Upper lobe of left lung (tissue), 6 donors: ENCODE measurements around the gene BTN2A1. TPM values are rescaled to one million over a fixed set of nuclear protein-coding genes. Genes with fewer than 3 reads are reported as not detected.
A peak's percentile ranks its signal among the peaks of the same experiment; 100 is the strongest.
"Not testable (repeated sequence)": the region's sequence is repeated elsewhere in the genome, so short reads cannot be mapped to it uniquely, and the experiment has no call there.

ENCODE experiments used
- ATAC-seq, 2 donors: fragments of 200-7000 bp; cut with Tn5 transposase; one replicate each; pipeline ENCODE4 v1.9.1; 2022; ENCODE audit warnings: mild to moderate bottlenecking in 2 of 2, moderate library complexity in 2 of 2; ENCODE audit not compliant: low FRiP score in 2 of 2
- DNase-seq, 2 donors: peaks; one replicate each; pipeline ENCODE4 v3.0.0-alpha.2; 2019 to 2020
- H3K27ac ChIP-seq, 4 donors: fragments of 200-600 bp; sonication (generic); one replicate each; pipeline ENCODE4 v1.5.1; 2016 to 2019
- H3K27me3 ChIP-seq, 4 donors: fragments of 200-600 bp; sonication (generic); one replicate each; pipeline ENCODE4 v1.5.1; 2017 to 2019
- H3K36me3 ChIP-seq, 4 donors: fragments of 200-600 bp; sonication (generic); one replicate each; pipeline ENCODE4 v1.5.1; 2016 to 2019
- H3K4me1 ChIP-seq, 4 donors: fragments of 200-600 bp; sonication (generic); one replicate each; pipeline ENCODE4 v1.5.1; 2018 to 2019
- H3K4me3 ChIP-seq, 4 donors: fragments of 200-600 bp; sonication (generic); one replicate each; pipeline ENCODE4 v1.5.1; 2017 to 2019; ENCODE audit warnings: mild to moderate bottlenecking in 2 of 4, moderate library complexity in 1 of 4
- H3K9me3 ChIP-seq, 4 donors: fragments of 200-600 bp; sonication (generic); one replicate each; pipeline ENCODE4 v1.5.1; 2018 to 2019
- CTCF ChIP-seq, 6 experiments: fragments of 450-650 bp in 4 of 6; fragments of 200-600 bp in 2 of 6; sonication (generic) in 2 of 6; IDR thresholded peaks; one replicate each; pipeline ENCODE4 v1.5.1; 2016 to 2019; ENCODE audit warnings: antibody characterized with exemption in 6 of 6
- EP300 ChIP-seq, 4 donors: sonication (generic); formaldehyde crosslinking; IDR thresholded peaks; one replicate each; pipeline ENCODE4 v1.5.1; 2017; ENCODE audit warnings: antibody characterized with exemption in 4 of 4, control low read depth in 2 of 4
- POLR2A ChIP-seq, 4 donors: fragments of 450-650 bp; IDR thresholded peaks; one replicate each; pipeline ENCODE4 v1.5.1; 2016 to 2017; ENCODE audit warnings: antibody characterized with exemption in 4 of 4, mild to moderate bottlenecking in 2 of 4
- POLR2AphosphoS5 ChIP-seq, 2 donors: sonication (generic); formaldehyde crosslinking; IDR thresholded peaks; one replicate each; pipeline ENCODE4 v1.5.1; 2017; ENCODE audit warnings: antibody characterized with exemption in 2 of 2
- WGBS, 2 donors: methylation state at CpG; one replicate each; pipeline ENCODE4 v1.1.5; 2017 to 2018; 5-methylcytosine and 5-hydroxymethylcytosine counted together
- total RNA-seq, 6 donors: library from RNA; depleted of rRNA in 4 of 6; stranded (reverse); fragments of >200 nt in 4 of 6; gene quantifications; one replicate each; pipeline versions ENCODE4 v1.1.0 to v1.2.1, GENCODE V29; 2016 to 2021
- donor health status: DM: no; HTN: no; CAD: no; lungs with moderate emphysema.
- donor health status: DM: no; HTN: yes; CAD: no; lungs with severe emphysema.

The BTN2A1 gene
- total RNA-seq, 6 donors from 2014 or later, result 17.2 to 34.6 (median 21.2) TPM

GRCh38 chr6:26428206-26428605 is 29.5 kb upstream of the BTN2A1 start:
- Histone ChIP-seq H3K4me3 (no peak overlapping the region), H3K9me3 (no peaks in the 10 kb centered on the region), H3K4me1 (peaks cover 0 to 15% (median 11%) of the 10 kb centered on the region in 4 donors), H3K27ac (no peak overlapping the region), H3K27me3 (no peaks in the 10 kb centered on the region), H3K36me3 (peaks cover 0 to 57% (median 9%) of the 10 kb centered on the region in 4 donors)
- ATAC-seq (no peak), DNase-seq (no peak)
- 86 to 94% methylated on average over 2 of the region's 2 CpGs for WGBS, 2 donors
- TF ChIP-seq CTCF (IDR thresholded peaks at IDR 0.05) (no peak), EP300 (IDR thresholded peaks at IDR 0.05) (no peak), POLR2A (IDR thresholded peaks at IDR 0.05) (no peak), POLR2AphosphoS5 (IDR thresholded peaks at IDR 0.05) (no peak)

- ATAC-seq (no peak), DNase-seq (no peak)
- no peak overlapping the region for H3K4me3 ChIP-seq
- no peak overlapping the region for H3K27ac ChIP-seq
- H3K27me3 ChIP-seq, result no peaks in the 10 kb centered on the region
- peaks cover 0 to under 1% (median 0%) of the 10 kb centered on the region in 4 donors for H3K4me1 ChIP-seq
- TF ChIP-seq POLR2AphosphoS5 (IDR thresholded peaks at IDR 0.05), result no peak
- TF ChIP-seq EP300 (IDR thresholded peaks at IDR 0.05), result no peak
- TF ChIP-seq POLR2A (IDR thresholded peaks at IDR 0.05), result no peak
- no peak for TF ChIP-seq CTCF (IDR thresholded peaks at IDR 0.05)
- peaks cover 0 to 3% (median 0%) of the 10 kb centered on the region in 4 donors for H3K9me3 ChIP-seq
- WGBS, 2 donors, result 77 to 82% methylated on average over 5 of the region's 5 CpGs
- H3K36me3 ChIP-seq, result peaks cover 0 to 57% (median 9%) of the 10 kb centered on the region in 4 donors
These were observed 27.0 kb upstream of the BTN2A1 start for GRCh38 chr6:26430787-26431186.

- H3K27me3 ChIP-seq, result no peaks in the 10 kb centered on the region
- H3K27ac ChIP-seq, result no peak overlapping the region
- no peak for TF ChIP-seq POLR2AphosphoS5 (IDR thresholded peaks at IDR 0.05)
- no peak for TF ChIP-seq EP300 (IDR thresholded peaks at IDR 0.05)
- H3K9me3 ChIP-seq, result peaks cover 0 to 3% (median 0%) of the 10 kb centered on the region in 4 donors
- no peak overlapping the region for H3K4me3 ChIP-seq
- ATAC-seq (peak in 1 of 2 donors; percentile 72), DNase-seq (peak in 1 of 2 donors; percentile 34)
- H3K36me3 ChIP-seq, result peaks cover 0 to 50% (median 9%) of the 10 kb centered on the region in 4 donors
- WGBS, 2 donors, result 82 to 84% methylated on average over 5 to 6 of the region's 6 CpGs
- no peaks in the 10 kb centered on the region for H3K4me1 ChIP-seq
These were observed 26.2 kb upstream of the BTN2A1 start for GRCh38 chr6:26431258-26432172.

- WGBS, 2 donors, result 85 to 92% methylated on average over 5 of the region's 5 CpGs
- ATAC-seq (no peak), DNase-seq (no peak)
- no peaks in the 10 kb centered on the region for H3K27me3 ChIP-seq
- H3K36me3 ChIP-seq, result peaks cover 0 to 38% (median 9%) of the 10 kb centered on the region in 4 donors
- H3K4me1 ChIP-seq, result no peaks in the 10 kb centered on the region
- H3K9me3 ChIP-seq, result peaks cover 0 to 3% (median 0%) of the 10 kb centered on the region in 4 donors
- H3K4me3 ChIP-seq, result no peak overlapping the region
- TF ChIP-seq POLR2AphosphoS5 (IDR thresholded peaks at IDR 0.05) (no peak), EP300 (IDR thresholded peaks at IDR 0.05) (no peak), POLR2A (IDR thresholded peaks at IDR 0.05) (no peak), CTCF (IDR thresholded peaks at IDR 0.05) (no peak)
- no peak overlapping the region for H3K27ac ChIP-seq
These were observed 25.0 kb upstream of the BTN2A1 start for GRCh38 chr6:26432627-26433201.

GRCh38 chr6:26433680-26434079 is 24.1 kb upstream of the BTN2A1 start:
- not testable (repeated sequence) for H3K4me1 ChIP-seq, H3K4me3 ChIP-seq, H3K27ac ChIP-seq, H3K9me3 ChIP-seq, ATAC-seq, H3K27me3 ChIP-seq, DNase-seq
- WGBS, 2 donors, result 87 to 95% methylated on average over 8 of the region's 8 CpGs
- H3K36me3 ChIP-seq, result peaks cover 0 to 28% (median 6%) of the 10 kb centered on the region in 4 donors
